Lower leg skin (tissue), 4 donors: ENCODE data around the gene LRIT3. TPM values are rescaled to one million over a fixed set of nuclear protein-coding genes. Genes with fewer than 3 reads are reported as not detected.
"Not testable (repeated sequence)": the region's sequence is repeated elsewhere in the genome, so short reads cannot be mapped to it uniquely, and the experiment has no call there.

Experiments used
- DNase-seq, 2 donors: peaks; one replicate each; pipeline ENCODE4 v3.0.0-alpha.2; 2019; ENCODE audit warnings: low spot score in 2 of 2
- H3K4me3 ChIP-seq: fragments of 200-600 bp; sonication (generic); 2 replicates; pipeline ENCODE4 v1.5.1; 2017; ENCODE audit warnings: mild to moderate bottlenecking, low read depth; ENCODE audit not compliant: poor library complexity, severe bottlenecking
- POLR2A ChIP-seq, 2 donors: fragments of 450-650 bp; IDR thresholded peaks; one replicate each; pipeline ENCODE4 v1.6.1; 2016 to 2017; ENCODE audit warnings: antibody characterized with exemption in 2 of 2, mild to moderate bottlenecking in 1 of 2, moderate library complexity in 1 of 2
- WGBS, 2 donors: methylation state at CpG; one replicate each; pipeline ENCODE4 v1.1.5; 2018; 5-methylcytosine and 5-hydroxymethylcytosine counted together
- intact Hi-C: fragments of 100-400 bp; cut with DNase I; formaldehyde crosslinking; loops from one replicate; pipeline ENCODE4 v1.15.0; 2023; ENCODE audit warnings: low total_unique reads
- total RNA-seq, 4 donors: library from RNA; depleted of rRNA; stranded (reverse); fragments of >200 nt; gene quantifications; one replicate each; pipeline ENCODE4 v1.1.0, GENCODE V29; 2016
- TF ChIP-seq, protein P1 (sequence below), 3 donors: fragments of 450-650 bp; IDR thresholded peaks; one replicate each; pipeline ENCODE4 v1.5.1; 2016; ENCODE audit warnings: antibody characterized with exemption in 3 of 3, mild to moderate bottlenecking in 3 of 3, moderate library complexity in 2 of 3

Gene LRIT3
- total RNA-seq, 4 donors from 2014 or later, result 0.21 to 0.42 TPM; not detected in 2

- intact Hi-C loops, result no loop called here
- TF ChIP-seq, protein P1, sequence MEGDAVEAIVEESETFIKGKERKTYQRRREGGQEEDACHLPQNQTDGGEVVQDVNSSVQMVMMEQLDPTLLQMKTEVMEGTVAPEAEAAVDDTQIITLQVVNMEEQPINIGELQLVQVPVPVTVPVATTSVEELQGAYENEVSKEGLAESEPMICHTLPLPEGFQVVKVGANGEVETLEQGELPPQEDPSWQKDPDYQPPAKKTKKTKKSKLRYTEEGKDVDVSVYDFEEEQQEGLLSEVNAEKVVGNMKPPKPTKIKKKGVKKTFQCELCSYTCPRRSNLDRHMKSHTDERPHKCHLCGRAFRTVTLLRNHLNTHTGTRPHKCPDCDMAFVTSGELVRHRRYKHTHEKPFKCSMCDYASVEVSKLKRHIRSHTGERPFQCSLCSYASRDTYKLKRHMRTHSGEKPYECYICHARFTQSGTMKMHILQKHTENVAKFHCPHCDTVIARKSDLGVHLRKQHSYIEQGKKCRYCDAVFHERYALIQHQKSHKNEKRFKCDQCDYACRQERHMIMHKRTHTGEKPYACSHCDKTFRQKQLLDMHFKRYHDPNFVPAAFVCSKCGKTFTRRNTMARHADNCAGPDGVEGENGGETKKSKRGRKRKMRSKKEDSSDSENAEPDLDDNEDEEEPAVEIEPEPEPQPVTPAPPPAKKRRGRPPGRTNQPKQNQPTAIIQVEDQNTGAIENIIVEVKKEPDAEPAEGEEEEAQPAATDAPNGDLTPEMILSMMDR (IDR thresholded peaks at IDR 0.05), result no peak
- no peak for TF ChIP-seq POLR2A (IDR thresholded peaks at IDR 0.05)
- no peak for DNase-seq
- no peak overlapping the region for H3K4me3 ChIP-seq
- 91 to 93% methylated on average over 4 of the region's 4 CpGs for WGBS, 2 donors
Measured at GRCh38 chr4:109833756-109834155, 14.2 kb upstream of the LRIT3 start.

DNA sequence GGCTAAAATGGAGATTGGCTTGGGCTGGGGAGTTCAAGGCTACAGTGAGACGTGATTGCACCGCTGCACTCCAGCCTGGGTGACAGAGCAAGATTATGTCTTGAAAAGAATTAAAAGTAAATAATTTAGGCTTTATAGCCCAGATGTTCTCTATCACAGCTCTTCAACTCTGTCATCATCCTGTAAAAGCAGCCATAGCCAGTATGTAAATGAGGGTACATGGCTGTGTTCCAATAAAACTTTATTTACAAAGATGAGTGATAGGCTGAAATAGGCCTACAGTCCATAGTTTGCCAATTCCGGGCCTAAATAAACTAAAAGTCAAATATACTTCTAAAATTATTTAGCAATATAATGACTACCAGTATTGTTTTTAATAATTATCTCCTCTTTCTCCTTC lies 10.9 kb upstream of the LRIT3 start:
- H3K4me3 ChIP-seq, result no peak overlapping the region
- no peak for DNase-seq
- WGBS, 2 donors, result 93% methylated on average over 3 of the region's 3 CpGs
- intact Hi-C loops, result no loop called here
- TF ChIP-seq, protein P1 (IDR thresholded peaks at IDR 0.05), result no peak
- TF ChIP-seq POLR2A (IDR thresholded peaks at IDR 0.05), result no peak

- no peak for DNase-seq
- intact Hi-C loops, result no loop called here
Measured at GRCh38 chr4:109846395-109847098, 1.4 kb upstream of the LRIT3 start.

DNA sequence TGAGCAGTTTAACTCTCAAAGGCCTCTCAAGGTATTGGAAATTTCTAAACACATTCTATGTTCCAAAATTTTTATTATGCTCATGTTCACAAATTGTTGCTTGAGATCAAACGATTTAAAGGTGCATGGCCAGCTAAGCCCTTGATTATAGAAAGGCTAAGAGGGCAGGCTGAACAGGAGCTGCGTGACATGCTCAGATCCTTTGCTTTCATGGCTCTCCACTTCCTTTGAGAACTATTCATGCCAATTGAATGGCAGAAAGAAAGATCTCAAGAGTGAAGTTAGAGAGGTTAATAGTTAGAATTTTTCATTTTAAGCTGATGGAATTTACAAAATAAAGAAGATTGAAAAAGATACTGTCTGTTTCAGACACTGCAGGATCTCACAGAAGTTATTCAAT lies 594 bp downstream of the LRIT3 start:
- intact Hi-C loops, result no loop called here
- WGBS, 2 donors, result 77 to 78% methylated on average over 2 of the region's 2 CpGs

More at GRCh38 chr4:109846395-109847098, 1.4 kb upstream of the LRIT3 start:
- 60 to 65% methylated on average over 6 of the region's 6 CpGs for WGBS, 2 donors
- no peak overlapping the region for H3K4me3 ChIP-seq
- TF ChIP-seq, protein P1 (IDR thresholded peaks at IDR 0.05), result no peak
- no peak for TF ChIP-seq POLR2A (IDR thresholded peaks at IDR 0.05)

GRCh38 chr4:109850601-109851000 lies 2.7 kb downstream of the LRIT3 start:
- DNase-seq, result no peak
- 69 to 79% methylated on average over 5 of the region's 5 CpGs for WGBS, 2 donors
- intact Hi-C loops, result no loop called here
- TF ChIP-seq POLR2A (IDR thresholded peaks at IDR 0.05), result no peak
- TF ChIP-seq, protein P1 (IDR thresholded peaks at IDR 0.05), result no peak
- no peak overlapping the region for H3K4me3 ChIP-seq

More for the DNA sequence above, 594 bp downstream of the LRIT3 start:
- no peak overlapping the region for H3K4me3 ChIP-seq
- no peak for DNase-seq
- TF ChIP-seq POLR2A (IDR thresholded peaks at IDR 0.05), result no peak
- TF ChIP-seq, protein P1 (IDR thresholded peaks at IDR 0.05), result no peak

DNA sequence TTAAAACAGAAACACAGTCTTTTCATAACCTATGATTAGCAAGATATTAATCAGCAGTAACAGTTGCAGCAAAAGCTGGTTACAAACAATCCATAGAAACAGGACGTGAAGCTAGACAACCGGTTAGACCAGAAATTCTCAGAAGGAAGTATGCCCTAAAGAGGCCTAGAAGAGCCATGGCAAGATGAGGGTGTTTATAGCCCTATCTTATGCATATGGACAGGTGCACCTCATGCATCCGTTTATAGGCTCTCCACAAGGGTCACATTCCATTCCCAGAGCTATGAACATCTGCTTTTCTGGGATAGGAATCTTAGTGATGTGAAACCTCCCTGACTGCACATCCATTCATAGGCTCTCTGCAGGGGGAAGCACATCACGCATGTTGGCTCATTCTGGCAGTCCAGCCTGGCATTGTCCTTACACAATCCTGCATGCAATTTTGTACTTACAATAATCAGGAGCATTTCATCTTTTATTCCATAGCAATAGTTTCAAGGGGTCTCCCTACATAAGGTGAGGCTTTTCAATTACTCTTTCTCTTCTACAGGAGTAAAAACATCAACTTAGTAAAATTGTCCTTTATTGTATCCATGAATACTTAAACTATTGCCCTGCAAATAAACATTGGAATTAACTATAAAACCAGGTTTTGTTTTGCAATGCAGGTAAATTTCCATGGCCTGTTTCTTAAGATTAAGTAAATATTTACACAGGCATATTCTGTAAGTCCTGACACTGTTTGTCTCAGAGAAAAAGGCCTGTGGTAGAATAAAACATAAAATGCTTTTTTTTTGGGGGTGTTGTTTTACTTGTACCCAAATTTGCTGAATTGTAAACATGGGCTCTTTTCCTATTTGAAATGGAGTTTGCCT lies 11.8 kb downstream of the LRIT3 start:
- DNase-seq, H3K4me3 ChIP-seq, intact Hi-C loops: not testable (repeated sequence)
- WGBS, 2 donors, result 68% methylated on average over 4 of the region's 4 CpGs
